DMS114 treated with DMSO at 0.1 percent for 48 hours (cell line): Measurements from ENCODE around the gene CLEC7A.

ENCODE experiments used
- DNase-seq: peaks from one replicate; lab custom pipeline; 2025; ENCODE audit not compliant: unreplicated experiment; lab: John Stamatoyannopoulos, UW

The CLEC7A gene

DNA sequence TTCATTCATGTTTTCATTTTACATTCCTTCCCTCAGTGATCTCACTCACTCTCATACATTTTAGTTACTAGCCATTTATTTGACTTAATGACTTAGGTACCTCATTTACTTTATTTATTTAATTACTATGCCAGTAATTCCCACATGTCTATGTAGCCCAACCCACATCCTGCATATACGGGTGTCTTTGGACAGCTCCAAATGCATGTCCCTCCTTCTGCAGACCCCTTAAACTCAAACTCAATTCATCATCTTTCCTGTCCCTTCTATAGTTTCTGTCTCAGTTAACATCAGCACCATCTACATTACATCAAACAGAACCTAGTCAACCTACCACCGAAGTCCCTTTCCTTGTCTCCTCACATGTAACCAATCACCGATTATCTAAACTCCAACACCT is 34.0 kb downstream of the CLEC7A start:
- DNase-seq, result no peak

DNA sequence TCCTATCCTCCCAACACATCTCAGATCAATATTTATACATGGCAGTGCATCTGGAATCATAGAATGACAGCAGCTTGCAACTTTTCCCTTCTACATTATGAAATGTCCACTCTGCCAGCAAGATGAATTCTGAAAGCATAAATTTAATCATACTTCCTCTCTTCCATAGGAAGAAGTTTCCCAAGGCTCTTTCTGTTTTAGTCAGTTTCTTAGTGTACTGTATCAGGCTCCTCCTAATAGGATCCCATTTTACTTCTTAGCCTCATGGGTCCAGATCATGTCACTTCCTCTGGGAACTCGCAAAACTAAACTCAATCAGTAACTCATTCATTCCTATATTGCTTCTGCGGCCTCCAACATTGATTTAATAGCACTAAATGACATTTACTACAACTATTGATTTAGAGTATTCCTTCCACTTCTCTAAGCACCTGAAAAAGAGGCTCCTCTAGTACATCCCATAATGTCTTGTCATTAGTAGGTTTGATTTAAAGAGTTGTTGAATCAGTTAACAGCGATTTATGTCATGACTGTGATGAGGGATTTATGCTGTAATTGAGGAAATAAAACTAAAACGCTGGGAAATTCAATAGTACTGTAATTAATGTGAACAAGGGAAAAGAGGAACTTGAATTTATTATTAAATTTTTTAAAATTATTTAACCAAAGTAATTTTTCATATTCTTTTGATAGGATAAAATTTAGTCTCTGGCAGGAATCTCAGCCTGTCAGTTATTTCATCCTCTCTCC is 35.2 kb downstream of the CLEC7A start:
- DNase-seq, result no peak

DNA sequence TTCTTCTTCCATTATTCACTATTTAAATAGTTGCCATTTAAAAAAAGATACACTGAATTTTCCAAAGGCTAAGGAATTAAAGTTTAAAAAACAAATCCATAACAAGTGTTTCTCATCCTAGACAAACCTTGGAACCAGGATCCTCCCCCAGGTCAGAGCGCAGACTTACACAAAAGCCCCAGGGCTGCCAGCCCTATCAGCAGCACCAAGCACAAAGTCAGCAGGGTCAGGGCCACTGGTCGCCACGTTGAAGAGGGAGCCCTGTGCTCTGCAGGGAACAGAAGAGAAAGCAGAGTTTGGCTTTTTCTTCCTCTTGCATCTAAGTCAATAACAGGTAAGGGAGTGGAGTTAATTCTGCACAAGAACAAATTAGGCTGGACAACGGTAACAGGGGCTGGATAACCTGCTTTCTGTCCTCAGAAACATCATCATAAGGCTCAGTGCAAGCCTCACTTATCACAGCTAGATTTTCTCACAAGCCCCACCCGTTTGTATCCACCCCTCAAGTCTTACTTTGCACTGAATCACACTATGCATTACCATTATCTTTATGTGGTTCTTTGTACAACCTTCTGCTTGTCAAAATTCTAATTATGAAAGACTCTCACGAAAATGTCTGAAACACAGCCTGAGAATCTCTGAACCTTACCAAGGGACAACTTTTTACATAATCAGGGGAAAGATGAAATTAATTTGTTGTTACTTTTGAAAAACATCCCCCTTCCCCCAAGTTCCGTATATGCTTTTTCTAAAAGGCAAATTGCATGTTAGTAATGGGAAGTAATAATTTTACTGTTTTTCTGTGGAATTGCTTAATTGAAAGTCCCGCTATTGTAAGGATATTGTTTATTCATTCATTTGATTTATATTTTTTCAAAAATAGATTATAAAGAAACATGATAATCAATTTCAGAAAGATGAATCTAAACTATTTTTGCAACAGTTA is 40.8 kb downstream of the CLEC7A start:
- DNase-seq, result no peak

DNA sequence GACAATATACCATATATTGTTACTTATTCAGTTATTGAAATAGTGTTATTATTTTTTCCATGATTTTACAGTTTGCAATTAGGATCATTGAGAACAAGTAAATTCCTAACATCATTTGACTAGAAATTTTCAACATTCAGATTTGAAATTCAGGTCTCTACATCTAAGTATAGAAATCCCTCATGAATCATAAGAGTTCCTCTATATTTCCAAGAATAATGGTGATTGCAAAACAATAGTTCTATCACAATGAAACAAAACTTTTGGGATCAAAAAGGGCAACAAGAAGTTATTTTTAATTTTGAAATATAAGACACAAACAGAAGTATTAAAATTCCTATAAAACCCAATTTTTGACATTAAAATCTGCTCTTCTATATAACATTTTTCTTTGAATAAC is 42.0 kb downstream of the CLEC7A start:
- no peak for DNase-seq

DNA sequence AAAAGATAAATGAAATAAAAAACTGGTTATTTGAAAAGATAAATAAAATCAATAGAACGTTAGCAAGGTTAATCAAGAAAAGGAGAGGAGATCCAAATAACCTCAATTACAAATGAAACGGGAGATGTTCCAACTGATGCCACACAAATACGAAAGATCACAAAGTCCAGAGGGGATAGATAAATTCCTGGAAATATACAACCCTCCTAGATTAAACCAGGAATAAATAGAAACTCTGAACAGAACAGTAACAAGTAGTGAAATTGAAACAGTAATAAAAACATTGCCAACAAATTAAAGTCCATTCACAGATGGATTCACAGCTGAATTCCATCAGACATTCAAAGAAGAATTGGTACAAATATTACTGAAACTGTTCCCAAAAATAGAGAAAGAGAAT is 43.6 kb downstream of the CLEC7A start:
- no peak for DNase-seq

DNA sequence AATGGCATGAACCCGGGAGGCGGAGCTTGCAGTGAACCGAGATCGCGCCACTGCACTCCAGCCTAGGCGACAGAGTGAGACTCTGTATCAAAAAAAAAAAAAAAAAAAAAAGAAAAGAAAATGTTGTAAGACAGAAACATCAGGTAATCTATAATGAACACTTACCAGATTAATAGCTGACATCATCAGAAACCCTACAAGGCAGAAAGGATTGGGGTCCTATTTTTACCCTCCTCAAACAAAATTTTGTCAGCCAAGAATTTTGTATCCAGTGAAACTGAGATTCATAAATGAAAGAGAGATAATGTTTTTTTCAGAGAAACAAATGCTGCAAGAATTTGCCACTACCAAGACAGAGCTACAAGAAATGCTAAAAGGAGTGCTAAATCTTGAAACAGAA is 45.3 kb downstream of the CLEC7A start:
- no peak for DNase-seq

DNA sequence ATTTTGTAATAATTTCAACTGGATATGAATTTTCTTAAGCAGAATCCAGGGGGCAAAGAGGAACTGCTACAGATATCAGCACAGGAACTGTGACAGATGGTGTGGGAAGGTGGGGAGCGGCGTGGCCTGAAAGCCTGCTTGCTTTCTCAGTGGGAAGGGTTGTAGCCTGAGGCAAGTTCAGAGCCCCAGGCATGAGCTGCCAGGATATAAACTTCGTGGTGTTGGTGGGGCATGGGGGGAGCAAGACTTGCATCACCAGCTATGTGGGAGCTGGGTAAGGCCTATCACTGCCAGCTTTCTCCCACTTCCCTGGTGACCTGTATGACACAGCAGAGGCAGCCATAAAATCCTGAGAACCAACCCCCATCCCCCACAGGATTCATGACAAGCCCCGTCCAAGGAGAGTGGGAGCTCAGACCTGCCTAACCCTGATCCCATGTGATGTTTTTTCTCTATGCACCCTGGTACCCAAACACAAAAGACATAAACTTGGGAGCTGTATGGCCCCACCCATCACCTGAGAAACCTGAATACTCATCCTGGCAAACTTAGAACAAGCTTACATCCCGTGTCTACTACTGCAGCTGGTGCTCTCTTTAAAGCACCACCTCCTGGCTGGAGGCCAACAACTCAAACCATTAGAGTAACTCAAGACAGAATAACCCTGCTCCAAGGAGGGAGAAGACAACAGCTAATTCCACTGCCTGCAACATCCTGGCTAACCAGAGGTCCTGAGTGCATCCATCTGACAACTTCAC is 47.7 kb downstream of the CLEC7A start:
- DNase-seq, result no peak

DNA sequence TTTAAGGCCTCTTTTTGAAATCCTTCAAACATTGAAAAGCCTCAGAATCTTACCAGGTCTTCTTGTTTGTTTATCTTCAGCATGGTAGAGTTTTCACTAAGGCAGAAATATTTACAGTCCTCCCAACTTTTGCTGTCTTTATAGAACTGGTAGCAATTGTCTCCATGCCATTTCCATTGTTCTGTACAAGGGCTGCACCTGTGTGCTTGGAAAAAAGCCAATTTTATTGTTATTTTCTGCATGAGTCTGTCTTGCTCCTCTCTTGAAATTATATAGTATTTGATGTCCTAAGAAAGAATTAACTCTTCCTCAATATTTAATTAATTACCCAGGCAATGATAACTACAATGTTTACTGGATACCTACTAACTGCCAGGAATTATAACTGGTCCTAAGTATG is 54.5 kb downstream of the CLEC7A start:
- no peak for DNase-seq

DNA sequence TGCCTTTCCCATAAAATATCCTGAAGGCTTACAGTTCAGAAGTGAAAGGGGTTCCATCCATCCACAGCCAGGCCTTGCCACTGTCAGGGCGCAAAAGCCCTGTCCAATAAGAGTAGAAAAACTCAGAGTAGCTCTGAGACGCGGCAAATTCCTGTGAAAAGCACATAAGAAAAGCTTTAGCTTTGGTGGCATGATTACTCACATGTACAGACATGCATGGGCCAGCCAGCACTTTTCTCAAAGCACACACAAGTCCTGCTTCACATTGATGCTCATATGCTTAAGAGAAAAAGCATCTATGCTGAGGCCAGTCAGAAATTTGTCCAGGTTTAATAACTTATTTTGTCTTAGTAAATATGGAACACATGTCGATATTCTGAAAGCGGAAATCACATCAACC is 56.7 kb downstream of the CLEC7A start:
- no peak for DNase-seq

DNA sequence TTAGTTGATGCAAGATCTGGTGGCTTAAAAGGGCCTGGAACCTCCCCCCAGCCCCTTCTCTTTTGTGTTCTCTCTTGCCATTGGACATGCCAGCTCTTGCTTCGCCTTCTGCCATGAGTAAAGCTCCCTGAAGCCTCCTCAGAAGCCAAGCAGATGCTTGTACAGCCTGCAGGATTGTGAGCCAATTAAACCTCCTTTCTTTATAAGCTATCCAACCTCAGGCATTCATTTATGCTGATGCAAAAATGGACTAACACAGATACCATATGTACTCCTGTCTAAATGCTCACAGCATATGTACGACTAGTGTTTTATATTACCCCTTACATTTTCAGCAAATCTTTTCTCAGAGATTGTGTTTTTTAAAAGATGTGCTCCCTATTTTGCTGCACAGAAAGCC is 57.9 kb downstream of the CLEC7A start:
- no peak for DNase-seq

DNA sequence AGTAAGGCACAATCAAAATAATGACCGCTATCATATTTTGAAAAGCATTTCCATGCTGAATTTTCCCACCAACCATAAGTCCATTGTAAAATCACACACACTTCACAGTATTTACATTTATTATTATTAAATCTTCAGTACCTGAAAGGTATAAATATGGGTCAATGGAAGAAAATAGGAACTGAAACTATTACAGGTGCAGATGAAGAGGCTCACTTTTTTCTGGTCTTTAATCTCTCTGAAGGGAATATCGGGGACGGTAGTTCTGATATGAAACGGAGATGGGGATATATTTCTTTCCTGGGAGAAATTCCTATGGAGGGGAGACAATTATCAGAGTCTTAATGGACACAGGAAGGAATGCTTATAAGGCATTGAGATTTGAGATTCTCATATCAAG is 59.6 kb downstream of the CLEC7A start:
- no peak for DNase-seq

DNA sequence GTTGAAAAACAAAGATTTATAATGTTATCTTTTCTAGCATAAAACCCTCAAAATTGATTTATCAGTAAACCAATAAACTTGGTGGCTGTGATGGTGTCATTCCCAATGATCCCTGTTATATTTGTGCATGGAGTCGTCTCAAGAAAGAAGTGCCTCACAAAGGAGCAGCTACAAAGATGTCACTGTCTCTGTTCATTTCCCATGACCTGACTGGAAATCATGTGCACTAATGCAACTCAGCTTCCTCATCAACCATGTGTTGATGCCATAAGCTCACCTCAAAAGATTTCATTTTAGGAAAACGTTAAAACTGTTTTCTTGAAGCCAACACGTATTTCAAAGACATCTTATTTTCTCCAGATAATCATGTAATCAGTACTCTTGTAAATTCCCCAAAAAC is 60.0 kb downstream of the CLEC7A start:
- no peak for DNase-seq

DNA sequence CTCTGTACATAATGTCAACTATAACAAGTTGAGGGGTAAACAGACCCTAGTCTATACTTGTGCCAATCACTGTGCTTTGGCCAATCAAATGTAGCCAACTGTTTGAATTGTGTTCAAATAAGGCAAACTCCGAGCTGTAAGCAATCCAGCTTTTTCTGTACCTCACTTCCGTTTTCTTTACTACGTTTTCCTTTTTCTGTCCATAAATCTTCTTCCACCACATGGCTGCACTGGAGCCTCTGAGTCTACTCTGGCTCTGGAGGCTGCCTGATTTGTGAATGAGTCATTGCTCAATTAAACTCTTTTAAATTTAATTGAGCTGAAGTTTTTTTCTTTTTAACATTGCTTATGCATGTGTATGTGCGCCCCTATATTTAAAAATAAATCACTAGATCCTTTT is 60.9 kb downstream of the CLEC7A start:
- no peak for DNase-seq

DNA sequence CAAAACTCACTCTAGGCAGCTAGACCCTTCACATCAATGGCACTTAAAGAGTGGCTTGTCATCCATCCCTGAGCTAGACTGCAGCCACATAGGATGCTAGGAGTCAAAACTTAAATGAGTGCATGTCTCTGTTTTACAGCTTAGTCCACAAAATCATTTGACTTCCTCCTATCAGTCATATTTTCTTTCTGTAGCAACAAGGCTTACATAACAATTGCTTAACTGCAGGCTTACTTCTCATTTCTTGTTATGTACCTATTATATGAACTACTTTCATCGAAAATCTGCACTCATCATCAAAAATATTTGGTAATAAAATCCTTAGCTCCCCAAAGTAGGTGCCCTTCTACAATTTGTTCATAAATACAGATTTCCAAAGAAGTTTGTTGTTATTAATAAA is 61.4 kb downstream of the CLEC7A start:
- no peak for DNase-seq

DNA sequence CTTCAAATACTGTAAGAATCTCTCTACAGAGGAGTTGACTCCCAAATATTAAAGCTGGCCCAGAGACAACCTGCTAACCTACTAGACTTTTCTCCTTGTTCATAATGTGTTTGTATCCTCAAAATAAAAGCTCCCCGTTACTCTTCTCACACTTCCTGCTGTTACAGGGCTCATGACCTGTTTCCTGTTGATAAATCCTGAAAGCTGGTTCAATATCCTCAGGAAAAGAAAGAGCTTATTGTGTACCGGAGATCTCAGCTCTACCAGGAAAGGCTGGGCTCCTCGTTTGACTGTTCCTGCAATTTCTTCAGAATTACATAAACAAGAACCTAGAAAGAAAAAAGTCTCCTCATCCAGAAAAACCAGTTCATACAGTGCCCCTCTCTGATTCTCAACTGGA is 62.1 kb downstream of the CLEC7A start:
- no peak for DNase-seq

DNA sequence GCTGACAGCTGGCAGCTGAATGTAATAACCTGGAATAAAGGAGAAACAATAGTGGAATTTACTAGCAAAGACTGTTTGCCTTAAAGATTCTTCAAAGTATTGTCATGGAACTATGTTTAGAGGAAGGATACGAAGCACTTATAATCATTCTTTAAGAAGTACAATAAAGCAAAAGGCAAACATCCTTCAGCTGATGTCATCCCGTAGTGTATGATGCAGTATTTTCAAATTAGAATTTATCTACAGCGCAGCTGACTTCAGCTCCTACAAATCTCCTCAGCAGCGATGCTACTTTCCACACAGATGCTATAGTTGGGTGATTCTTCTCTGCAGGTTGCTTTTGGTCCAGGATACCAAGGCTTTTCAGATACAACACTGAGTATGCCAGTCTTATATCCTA is 62.7 kb downstream of the CLEC7A start:
- DNase-seq, result no peak
